ENCODE measurements around the gene NIPSNAP2.

Gene NIPSNAP2

GRCh38 chr7:55964261-55965099 is at the start of gene NIPSNAP2:
Gene NIPSNAP2 (plus strand): TSS chr7:55964585. CDS start chr7:55964610, 25 bp downstream.
- peak; percentile 70 to 71 for DNase-seq

DNA sequence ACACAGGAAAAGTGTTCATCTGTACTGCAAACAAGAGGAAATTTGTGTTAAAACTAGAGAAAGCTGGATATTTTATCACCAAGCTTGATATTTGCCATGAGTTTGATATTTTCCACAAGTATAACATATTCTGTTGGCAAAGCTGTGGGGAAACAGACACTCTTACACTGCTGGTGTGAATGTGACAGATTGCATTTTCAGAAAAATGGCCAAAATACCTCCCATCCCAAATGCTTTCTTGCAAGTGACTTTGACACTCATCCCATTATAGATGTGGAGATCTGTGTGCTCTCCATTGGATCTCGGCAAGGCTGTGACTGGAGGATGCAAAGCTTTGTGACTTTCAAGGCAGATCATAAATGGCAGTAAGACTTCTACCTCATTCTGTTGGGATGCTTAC is 46.6 kb upstream of the NIPSNAP2 start:
- DNase-seq: no peak

- no peak for DNase-seq
Observed at GRCh38 chr7:55928006-55928767, 36.2 kb upstream of the NIPSNAP2 start.

GRCh38 chr7:55931421-55932151 is 32.8 kb upstream of the NIPSNAP2 start:
- DNase-seq: no peak

GRCh38 chr7:55939514-55940123 is 24.8 kb upstream of the NIPSNAP2 start:
- no peak for DNase-seq

GRCh38 chr7:55946545-55946944 is 17.8 kb upstream of the NIPSNAP2 start:
- no peak for DNase-seq

DNA sequence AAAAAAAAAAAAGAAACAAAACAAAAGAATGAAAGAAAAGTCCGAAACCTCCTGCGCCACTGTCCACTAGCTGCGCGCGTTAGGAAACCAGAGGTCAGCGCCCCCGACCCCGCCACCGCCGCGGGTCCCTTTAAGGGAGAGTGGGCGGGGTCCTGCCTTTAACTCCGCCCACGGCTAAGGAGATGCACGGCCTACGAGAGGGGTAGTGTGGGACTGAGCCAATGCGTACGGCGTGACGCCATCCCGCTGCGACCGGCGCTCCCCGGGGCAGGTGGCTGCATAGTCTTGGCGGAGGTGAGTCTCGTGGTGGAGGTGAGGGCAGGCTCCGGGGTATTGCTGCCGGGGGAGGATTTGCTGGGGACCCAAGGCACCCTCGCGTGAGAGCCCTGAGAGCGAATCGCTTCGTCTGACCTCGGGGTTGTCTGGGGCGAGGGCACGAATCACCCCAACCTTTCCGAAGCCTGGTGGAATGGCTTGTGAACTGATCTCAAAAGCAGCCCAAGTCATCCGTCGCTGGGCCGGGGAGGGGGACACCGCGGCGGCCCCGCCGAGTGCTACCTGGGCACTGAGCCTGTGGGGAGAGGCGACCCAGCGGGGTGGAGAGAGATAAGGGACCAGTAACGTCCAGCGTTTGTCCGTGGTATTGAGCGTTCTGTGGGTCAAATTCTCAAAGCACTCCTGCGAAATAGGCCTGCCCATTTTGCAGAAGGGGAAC is 12.6 kb upstream of the NIPSNAP2 start, which contains the start of gene MRPS17:
MRPS17 (plus strand) TSS at position 241 of the 715 bp plus-strand sequence. CDS start 1,319 bp downstream, outside the sequence.
- DNase-seq: peak; percentile 91 to 92

DNA sequence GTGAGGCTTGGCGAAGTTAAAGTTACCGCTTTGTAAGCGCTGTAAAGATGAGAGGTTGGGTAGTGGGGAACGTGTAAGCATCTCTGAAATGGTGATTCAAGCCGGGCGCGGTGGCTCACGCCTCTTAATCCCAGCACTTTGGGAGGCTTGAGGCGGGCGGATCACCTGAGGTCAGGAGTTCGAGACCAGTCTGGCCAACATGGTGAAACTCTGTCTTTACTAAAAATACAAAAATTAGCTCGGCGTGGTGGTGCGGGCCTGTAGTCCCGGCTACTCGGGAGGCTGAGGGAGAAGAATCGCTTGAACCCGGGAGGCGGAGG is 12.1 kb upstream of the NIPSNAP2 start:
- peak in 1 of 2 donors; percentile 19 for DNase-seq

- DNase-seq: no peak
Observed at GRCh38 chr7:55953707-55954475, 10.5 kb upstream of the NIPSNAP2 start.

DNA sequence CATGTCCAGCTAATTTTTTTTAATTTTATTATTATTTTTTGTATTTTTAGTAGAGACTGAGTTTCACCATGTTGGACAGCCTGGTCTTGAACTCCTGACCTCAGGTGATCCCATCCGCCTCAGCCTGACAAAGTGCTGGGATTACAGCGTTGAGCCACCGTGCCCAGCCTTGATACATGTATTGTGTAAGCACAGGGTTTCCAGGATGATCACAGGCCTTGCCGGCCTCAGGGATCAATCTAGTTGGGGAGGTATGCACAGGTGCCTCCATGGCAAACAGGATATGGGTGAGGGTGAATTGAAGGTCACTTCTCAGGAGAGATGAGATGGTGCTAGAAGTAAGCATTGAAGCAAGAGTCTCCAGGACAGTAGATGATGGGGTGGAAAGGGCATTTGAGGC is 7.2 kb upstream of the NIPSNAP2 start:
- no peak for DNase-seq

DNA sequence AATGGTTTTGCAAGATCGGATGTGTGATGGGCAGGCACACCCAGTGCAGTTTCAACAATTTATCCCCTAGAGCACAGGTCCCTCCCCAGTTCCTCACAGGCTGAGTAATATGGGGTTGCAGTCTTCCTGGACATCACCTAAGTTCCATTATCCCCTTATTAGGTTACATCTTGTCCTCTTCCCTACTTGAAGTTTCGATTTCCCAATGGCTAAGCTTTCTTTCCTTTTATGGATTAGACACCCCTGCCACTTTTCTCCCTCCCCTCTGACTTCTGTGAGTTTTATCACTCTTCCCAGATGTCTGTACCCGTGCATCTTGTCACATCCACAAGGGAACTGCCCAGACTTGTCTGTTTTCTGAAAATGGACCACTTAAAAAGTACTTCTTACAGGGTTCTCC is 2.4 kb upstream of the NIPSNAP2 start:
- DNase-seq: no peak

DNA sequence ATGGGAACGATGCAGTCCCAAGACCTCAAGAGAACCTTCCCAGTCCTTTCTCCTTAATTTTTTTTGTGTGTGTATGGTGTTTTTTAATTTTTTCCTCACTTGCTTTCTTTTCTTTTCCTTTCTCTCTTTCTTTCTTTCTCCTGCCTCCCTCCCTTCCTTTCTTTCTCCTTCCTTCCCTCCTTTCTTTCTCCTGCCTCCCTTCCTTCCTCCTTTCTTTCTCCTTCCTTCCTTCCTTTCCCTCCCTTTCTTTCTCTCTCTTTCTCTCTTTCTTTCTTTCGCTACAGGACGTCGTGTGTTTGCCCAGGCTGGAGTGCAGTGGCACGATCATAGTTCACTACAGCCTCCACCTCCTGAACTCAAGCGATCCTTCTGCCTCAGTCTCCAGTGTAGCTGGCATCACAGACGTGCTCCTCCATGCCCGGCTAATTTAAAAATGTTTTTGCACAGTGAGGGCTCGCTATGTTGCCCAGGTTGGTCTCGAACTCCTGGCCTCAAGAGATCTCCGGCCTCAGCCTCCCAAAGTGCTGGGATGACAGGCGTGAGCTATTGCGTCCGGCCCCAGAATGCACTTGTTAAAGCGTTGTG is 709 bp upstream of the NIPSNAP2 start:
- no peak for DNase-seq

DNA sequence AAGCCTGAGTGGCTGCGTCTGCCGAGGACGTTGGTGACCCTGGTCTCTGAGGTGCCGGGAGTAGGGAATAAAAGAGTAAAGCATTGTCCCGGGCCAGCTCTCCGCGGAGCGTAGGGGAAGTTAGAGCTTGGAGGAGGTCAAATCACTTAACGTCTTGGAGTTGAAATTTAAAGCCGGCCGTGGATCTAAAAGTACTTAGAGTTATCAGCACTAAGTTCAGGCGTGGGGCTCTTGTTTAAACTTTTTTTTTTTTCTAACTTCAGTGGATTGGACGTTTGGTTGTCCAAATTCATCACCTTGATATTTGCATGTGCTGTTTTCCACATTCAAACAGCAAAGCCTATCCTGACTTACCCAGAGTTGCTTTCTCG is 700 bp downstream of the NIPSNAP2 start:
- no peak for DNase-seq

GRCh38 chr7:55965805-55966421 is 1.5 kb downstream of the NIPSNAP2 start:
- no peak for DNase-seq

- DNase-seq: no peak
Observed at GRCh38 chr7:55966851-55967250, 2.5 kb downstream of the NIPSNAP2 start.

GRCh38 chr7:55969391-55969790 is 5.0 kb downstream of the NIPSNAP2 start:
- DNase-seq: no peak

DNA sequence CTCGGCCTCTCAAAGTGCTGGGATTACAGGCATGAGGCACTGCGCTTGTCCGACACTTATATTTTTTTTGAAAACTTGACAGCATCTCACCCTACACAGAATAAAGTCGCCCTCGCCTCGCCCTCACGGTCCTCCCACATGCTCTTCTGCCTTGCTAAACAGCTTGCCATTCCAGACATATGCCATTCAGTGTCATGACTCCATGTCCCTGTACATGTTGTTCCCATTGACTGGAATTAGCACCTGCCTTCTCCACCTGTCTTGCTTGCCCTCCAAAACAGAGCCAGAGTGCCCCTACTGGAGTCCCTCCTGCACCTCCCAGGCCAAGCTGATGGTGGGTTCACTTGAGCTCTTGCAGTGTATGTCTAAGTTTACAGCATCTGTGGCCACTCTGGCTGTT is 6.2 kb downstream of the NIPSNAP2 start:
- DNase-seq: no peak

DNA sequence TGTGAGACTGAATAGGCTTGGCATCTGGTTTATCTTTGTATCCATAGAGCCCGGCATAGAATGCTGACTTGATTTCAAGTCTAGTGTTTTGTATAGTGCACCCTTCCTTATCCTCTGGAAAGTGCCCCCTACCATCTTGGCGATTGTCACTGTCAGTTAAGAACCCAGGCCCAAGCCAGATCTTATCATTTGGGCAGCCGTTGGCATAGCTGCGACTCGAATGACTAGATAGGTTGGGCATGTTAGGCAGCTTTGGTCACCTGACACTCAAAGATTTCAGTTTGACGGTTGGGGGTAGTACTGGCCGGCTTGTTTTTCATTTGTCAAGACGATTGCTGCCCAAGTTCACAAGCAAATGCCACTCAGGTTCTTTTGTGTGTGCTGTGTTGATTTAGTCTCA is 6.6 kb downstream of the NIPSNAP2 start:
- DNase-seq: no peak

GRCh38 chr7:55973747-55974250 is 9.4 kb downstream of the NIPSNAP2 start:
- no peak for DNase-seq

DNA sequence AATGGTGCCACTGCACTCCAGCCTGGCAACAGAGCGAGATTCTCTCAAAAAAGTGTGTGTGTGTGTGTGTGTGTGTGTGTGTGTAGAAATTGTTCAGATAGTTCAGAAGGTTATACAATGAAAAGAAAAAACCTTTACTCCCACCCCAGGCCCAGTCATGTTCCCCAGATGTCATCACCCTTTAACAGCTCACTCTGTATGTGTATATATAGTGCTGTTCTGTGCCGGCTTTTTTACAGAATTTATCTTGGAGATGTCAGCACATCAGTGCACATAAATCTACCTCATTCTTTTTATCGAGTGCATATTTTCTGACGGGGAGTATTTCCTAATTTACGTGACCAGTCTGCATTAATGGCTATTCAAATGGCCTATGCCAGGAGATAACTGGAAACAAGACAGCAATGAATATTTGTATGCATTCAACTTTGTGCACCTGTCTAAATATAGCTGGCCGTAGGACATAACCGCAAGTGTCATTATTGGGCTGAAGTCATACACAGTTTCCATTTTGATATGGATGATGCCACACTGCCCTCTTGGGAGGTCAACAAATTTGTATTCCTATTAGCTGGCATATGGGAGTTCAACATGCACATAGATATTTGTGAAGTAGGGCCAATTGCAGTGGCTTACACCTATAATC is 11.7 kb downstream of the NIPSNAP2 start:
- DNase-seq: no peak
